ENCODE data around the gene TLCD2.
"Not testable (repeated sequence)": the region's sequence is repeated elsewhere in the genome, so short reads cannot be mapped to it uniquely, and the experiment has no call there.

TLCD2 gene

GRCh38 chr17:1746975-1747543 is 36.9 kb upstream of the TLCD2 start:
- WGBS (ENCODE audit: insufficient coverage, insufficient read length): no CpG with 5 or more reads among the region's 22 CpGs
- Histone ChIP-seq H3K9me3 (ENCODE audit: control insufficient read depth, insufficient read depth, low read length) (no peaks in the 10 kb centered on the region), H3K4me3 (ENCODE audit: low read length) (no peak overlapping the region), H3K27ac (ENCODE audit: low read length) (no peak overlapping the region), H3K27me3 (ENCODE audit: control insufficient read depth, insufficient read depth, low read length) (no peaks in the 10 kb centered on the region), H3K36me3 (ENCODE audit: control insufficient read depth, insufficient read depth, low read length) (no peaks in the 10 kb centered on the region), H3K4me1 (ENCODE audit: control insufficient read depth, insufficient read depth, low read length) (no peaks in the 10 kb centered on the region)
- no peak for DNase-seq (ENCODE audit: low read depth, low spot score)

- Histone ChIP-seq H3K4me1 (ENCODE audit: control insufficient read depth, insufficient read depth, low read length) (no peaks in the 10 kb centered on the region), H3K27me3 (ENCODE audit: control insufficient read depth, insufficient read depth, low read length) (no peaks in the 10 kb centered on the region), H3K27ac (ENCODE audit: low read length) (no peak overlapping the region), H3K4me3 (ENCODE audit: low read length) (no peak overlapping the region), H3K9me3 (ENCODE audit: control insufficient read depth, insufficient read depth, low read length) (no peaks in the 10 kb centered on the region), H3K36me3 (ENCODE audit: control insufficient read depth, insufficient read depth, low read length) (no peaks in the 10 kb centered on the region)
- no peak for DNase-seq (ENCODE audit: low read depth, low spot score)
- no CpG with 5 or more reads among the region's 12 CpGs for WGBS (ENCODE audit: insufficient coverage, insufficient read length)
These were observed 35.4 kb upstream of the TLCD2 start for GRCh38 chr17:1745513-1746020.

GRCh38 chr17:1744551-1745512 is 34.7 kb upstream of the TLCD2 start:
- Histone ChIP-seq H3K4me3 (ENCODE audit: low read length) (no peak overlapping the region), H3K27ac (ENCODE audit: low read length) (no peak overlapping the region)
- WGBS (ENCODE audit: insufficient coverage, insufficient read length): no CpG with 5 or more reads among the region's 29 CpGs

GRCh38 chr17:1743088-1743439 is 32.9 kb upstream of the TLCD2 start:
- Histone ChIP-seq H3K27me3 (ENCODE audit: control insufficient read depth, insufficient read depth, low read length) (no peaks in the 10 kb centered on the region), H3K27ac (ENCODE audit: low read length) (no peak overlapping the region), H3K9me3 (ENCODE audit: control insufficient read depth, insufficient read depth, low read length) (no peaks in the 10 kb centered on the region), H3K4me3 (ENCODE audit: low read length) (no peak overlapping the region), H3K4me1 (ENCODE audit: control insufficient read depth, insufficient read depth, low read length) (no peaks in the 10 kb centered on the region), H3K36me3 (ENCODE audit: control insufficient read depth, insufficient read depth, low read length) (no peaks in the 10 kb centered on the region)
- DNase-seq (ENCODE audit: low read depth, low spot score): no peak
- no CpG with 5 or more reads among the region's 2 CpGs for WGBS (ENCODE audit: insufficient coverage, insufficient read length)

More at GRCh38 chr17:1744551-1745512, 34.7 kb upstream of the TLCD2 start:
- no peak for DNase-seq (ENCODE audit: low read depth, low spot score)
- Histone ChIP-seq H3K36me3 (ENCODE audit: control insufficient read depth, insufficient read depth, low read length) (no peaks in the 10 kb centered on the region), H3K27me3 (ENCODE audit: control insufficient read depth, insufficient read depth, low read length) (no peaks in the 10 kb centered on the region), H3K4me1 (ENCODE audit: control insufficient read depth, insufficient read depth, low read length) (no peaks in the 10 kb centered on the region), H3K9me3 (ENCODE audit: control insufficient read depth, insufficient read depth, low read length) (no peaks in the 10 kb centered on the region)

GRCh38 chr17:1742371-1743087 is 32.4 kb upstream of the TLCD2 start, which contains the start of gene SERPINF2:
Gene SERPINF2 (plus strand): TSS chr17:1742871. CDS start chr17:1744996, 2,125 bp downstream.
- no peaks in the 10 kb centered on the region for H3K4me1 ChIP-seq (ENCODE audit: control insufficient read depth, insufficient read depth, low read length)
- H3K9me3 ChIP-seq (ENCODE audit: control insufficient read depth, insufficient read depth, low read length): no peaks in the 10 kb centered on the region
- no CpG with 5 or more reads among the region's 10 CpGs for WGBS (ENCODE audit: insufficient coverage, insufficient read length)
- H3K27ac ChIP-seq (ENCODE audit: low read length): no peak within 1 kb of the TSS
- H3K27me3 ChIP-seq (ENCODE audit: control insufficient read depth, insufficient read depth, low read length): no peaks in the 10 kb centered on the region
- no peak within 1 kb of the TSS for H3K4me3 ChIP-seq (ENCODE audit: low read length)
- no peak for DNase-seq (ENCODE audit: low read depth, low spot score)
- H3K36me3 ChIP-seq (ENCODE audit: control insufficient read depth, insufficient read depth, low read length): no peaks in the 10 kb centered on the region

GRCh38 chr17:1741899-1742298 is 31.7 kb upstream of the TLCD2 start:
- not testable (repeated sequence) for H3K9me3 ChIP-seq (ENCODE audit: control insufficient read depth, insufficient read depth, low read length); H3K4me1 ChIP-seq (ENCODE audit: control insufficient read depth, insufficient read depth, low read length); H3K27me3 ChIP-seq (ENCODE audit: control insufficient read depth, insufficient read depth, low read length); DNase-seq (ENCODE audit: low read depth, low spot score); H3K27ac ChIP-seq (ENCODE audit: low read length); H3K36me3 ChIP-seq (ENCODE audit: control insufficient read depth, insufficient read depth, low read length); H3K4me3 ChIP-seq (ENCODE audit: low read length)
- no CpG with 5 or more reads among the region's 7 CpGs for WGBS (ENCODE audit: insufficient coverage, insufficient read length)

GRCh38 chr17:1737531-1738291 is 27.5 kb upstream of the TLCD2 start:
- peaks cover 5% of the 10 kb centered on the region; the same call in 1 of the 2 replicates for H3K4me1 ChIP-seq (ENCODE audit: control insufficient read depth, insufficient read depth, low read length)

GRCh38 chr17:1736348-1737281 is 26.4 kb upstream of the TLCD2 start:
- H3K27me3 ChIP-seq (ENCODE audit: control insufficient read depth, insufficient read depth, low read length): no peaks in the 10 kb centered on the region
- H3K9me3 ChIP-seq (ENCODE audit: control insufficient read depth, insufficient read depth, low read length): no peaks in the 10 kb centered on the region
- no peak overlapping the region for H3K27ac ChIP-seq (ENCODE audit: low read length)
- no peaks in the 10 kb centered on the region; the same call in 1 of the 2 replicates for H3K36me3 ChIP-seq (ENCODE audit: control insufficient read depth, insufficient read depth, low read length)
- no peak overlapping the region for H3K4me3 ChIP-seq (ENCODE audit: low read length)
- no peak for DNase-seq (ENCODE audit: low read depth, low spot score)
- WGBS (ENCODE audit: insufficient coverage, insufficient read length): no CpG with 5 or more reads among the region's 25 CpGs
- H3K4me1 ChIP-seq (ENCODE audit: control insufficient read depth, insufficient read depth, low read length): peaks cover 5% of the 10 kb centered on the region; the same call in 1 of the 2 replicates

More at GRCh38 chr17:1737531-1738291, 27.5 kb upstream of the TLCD2 start:
- H3K27me3 ChIP-seq (ENCODE audit: control insufficient read depth, insufficient read depth, low read length): no peaks in the 10 kb centered on the region
- H3K4me3 ChIP-seq (ENCODE audit: low read length): no peak overlapping the region
- no CpG with 5 or more reads among the region's 21 CpGs for WGBS (ENCODE audit: insufficient coverage, insufficient read length)
- H3K9me3 ChIP-seq (ENCODE audit: control insufficient read depth, insufficient read depth, low read length): no peaks in the 10 kb centered on the region
- H3K27ac ChIP-seq (ENCODE audit: low read length): no peak overlapping the region
- no peak for DNase-seq (ENCODE audit: low read depth, low spot score)
- no peaks in the 10 kb centered on the region; the same call in 1 of the 2 replicates for H3K36me3 ChIP-seq (ENCODE audit: control insufficient read depth, insufficient read depth, low read length)

- no peak for DNase-seq (ENCODE audit: low read depth, low spot score)
- no CpG with 5 or more reads among the region's 17 CpGs for WGBS (ENCODE audit: insufficient coverage, insufficient read length)
- no peak overlapping the region for H3K27ac ChIP-seq (ENCODE audit: low read length)
- no peak overlapping the region for H3K4me3 ChIP-seq (ENCODE audit: low read length)
- no peaks in the 10 kb centered on the region for H3K27me3 ChIP-seq (ENCODE audit: control insufficient read depth, insufficient read depth, low read length)
- no peaks in the 10 kb centered on the region; the same call in 1 of the 2 replicates for H3K36me3 ChIP-seq (ENCODE audit: control insufficient read depth, insufficient read depth, low read length)
- peaks cover 5% of the 10 kb centered on the region; the same call in 1 of the 2 replicates for H3K4me1 ChIP-seq (ENCODE audit: control insufficient read depth, insufficient read depth, low read length)
- no peaks in the 10 kb centered on the region for H3K9me3 ChIP-seq (ENCODE audit: control insufficient read depth, insufficient read depth, low read length)
These were observed 25.7 kb upstream of the TLCD2 start for GRCh38 chr17:1735834-1736347.

All from iPS DF 6.9 (cell line).